Measurements from ENCODE around the gene RAB33B. TPM values are rescaled to one million over a fixed set of nuclear protein-coding genes. Genes with fewer than 3 reads are reported as not detected.
"Not testable (repeated sequence)": the region's sequence is repeated elsewhere in the genome, so short reads cannot be mapped to it uniquely, and the experiment has no call there.

Gene RAB33B
- polyA plus RNA-seq, 3 donors, result 5.8 to 8.1 (median 6.0) TPM

DNA sequence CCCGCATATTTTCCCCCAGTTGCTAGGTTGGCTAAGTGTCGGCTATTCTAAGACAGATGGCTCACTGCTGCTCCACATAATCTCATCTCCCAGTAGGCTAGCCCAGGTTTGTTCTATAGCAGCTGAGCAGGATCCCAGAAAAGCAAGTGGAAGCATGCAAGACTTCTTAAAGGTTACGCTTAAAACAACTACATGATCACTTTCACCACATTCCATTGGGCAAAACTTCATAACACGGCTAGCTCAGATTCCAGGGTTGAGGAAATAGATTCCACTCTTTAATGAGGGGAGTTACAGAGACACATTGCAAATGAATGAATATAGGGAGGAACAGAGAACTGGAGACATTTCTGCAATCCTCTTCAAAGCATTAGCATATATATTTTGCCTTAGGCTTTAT, 12.9 kb upstream of the RAB33B start:
- H3K27me3 ChIP-seq (ENCODE audit: control insufficient read depth in 2 of 2, insufficient read depth in 2 of 2, low read length in 2 of 2), result no peaks in the 10 kb centered on the region
- H3K4me3 Mint-ChIP-seq, result no peak overlapping the region
- no peak overlapping the region for H3K4me2 ChIP-seq (replicated peaks; ENCODE audit: extremely low read depth, low read length, poor library complexity, severe bottlenecking)
- peaks cover 22 to 33% of the 10 kb centered on the region in 2 donors for H3K36me3 Mint-ChIP-seq
- H3K27ac ChIP-seq (ENCODE audit: low read depth in 1 of 2, low read length in 2 of 2), result no peak overlapping the region
- no peak overlapping the region for H3K4me3 ChIP-seq (replicated peaks in 1 of 3; ENCODE audit: low read depth in 2 of 3, low read length in 3 of 3)
- H3K27me3 Mint-ChIP-seq (ENCODE audit: low read depth in 3 of 3), result no peaks in the 10 kb centered on the region
- intact Hi-C loops (cut with micrococcal nuclease), result no loop called here
- H3K36me3 ChIP-seq (replicated peaks in 1 of 2; ENCODE audit: control insufficient read depth in 1 of 2, insufficient read depth in 2 of 2, low read length in 2 of 2), result peaks cover 0 to 24% of the 10 kb centered on the region in 2 donors
- peaks cover 28 to 52% of the 10 kb centered on the region in 2 donors for H3K9me3 ChIP-seq (replicated peaks in 1 of 2; ENCODE audit: control insufficient read depth in 1 of 2, insufficient read depth in 1 of 2, low read length in 2 of 2)
- no peaks in the 10 kb centered on the region for H3K79me2 ChIP-seq (ENCODE audit: insufficient read depth, low read length)
- no peak for DNase-seq
- TF ChIP-seq, protein P1, sequence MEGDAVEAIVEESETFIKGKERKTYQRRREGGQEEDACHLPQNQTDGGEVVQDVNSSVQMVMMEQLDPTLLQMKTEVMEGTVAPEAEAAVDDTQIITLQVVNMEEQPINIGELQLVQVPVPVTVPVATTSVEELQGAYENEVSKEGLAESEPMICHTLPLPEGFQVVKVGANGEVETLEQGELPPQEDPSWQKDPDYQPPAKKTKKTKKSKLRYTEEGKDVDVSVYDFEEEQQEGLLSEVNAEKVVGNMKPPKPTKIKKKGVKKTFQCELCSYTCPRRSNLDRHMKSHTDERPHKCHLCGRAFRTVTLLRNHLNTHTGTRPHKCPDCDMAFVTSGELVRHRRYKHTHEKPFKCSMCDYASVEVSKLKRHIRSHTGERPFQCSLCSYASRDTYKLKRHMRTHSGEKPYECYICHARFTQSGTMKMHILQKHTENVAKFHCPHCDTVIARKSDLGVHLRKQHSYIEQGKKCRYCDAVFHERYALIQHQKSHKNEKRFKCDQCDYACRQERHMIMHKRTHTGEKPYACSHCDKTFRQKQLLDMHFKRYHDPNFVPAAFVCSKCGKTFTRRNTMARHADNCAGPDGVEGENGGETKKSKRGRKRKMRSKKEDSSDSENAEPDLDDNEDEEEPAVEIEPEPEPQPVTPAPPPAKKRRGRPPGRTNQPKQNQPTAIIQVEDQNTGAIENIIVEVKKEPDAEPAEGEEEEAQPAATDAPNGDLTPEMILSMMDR (IDR thresholded peaks at IDR 0.05), result no peak
- peaks cover under 1% of the 10 kb centered on the region for H3K4me1 Mint-ChIP-seq
- H4K20me1 ChIP-seq (ENCODE audit: insufficient read depth, low read length), result no peaks in the 10 kb centered on the region
- peaks cover 24 to 57% (median 45%) of the 10 kb centered on the region in 7 donors for H3K9me3 Mint-ChIP-seq
- 100% methylated on average over 2 of the region's 4 CpGs for WGBS (ENCODE audit: insufficient coverage)
- H3K4me1 ChIP-seq (ENCODE audit: control insufficient read depth in 1 of 2, insufficient read depth in 2 of 2, low read length in 2 of 2), result no peaks in the 10 kb centered on the region
- no peak overlapping the region for H3K27ac Mint-ChIP-seq
- no peak overlapping the region for H2AFZ ChIP-seq (ENCODE audit: insufficient read depth, low read depth, low read length, poor library complexity, severe bottlenecking)
- no peak overlapping the region for H3K9ac ChIP-seq (ENCODE audit: insufficient read depth, low read length, poor library complexity, severe bottlenecking)

DNA sequence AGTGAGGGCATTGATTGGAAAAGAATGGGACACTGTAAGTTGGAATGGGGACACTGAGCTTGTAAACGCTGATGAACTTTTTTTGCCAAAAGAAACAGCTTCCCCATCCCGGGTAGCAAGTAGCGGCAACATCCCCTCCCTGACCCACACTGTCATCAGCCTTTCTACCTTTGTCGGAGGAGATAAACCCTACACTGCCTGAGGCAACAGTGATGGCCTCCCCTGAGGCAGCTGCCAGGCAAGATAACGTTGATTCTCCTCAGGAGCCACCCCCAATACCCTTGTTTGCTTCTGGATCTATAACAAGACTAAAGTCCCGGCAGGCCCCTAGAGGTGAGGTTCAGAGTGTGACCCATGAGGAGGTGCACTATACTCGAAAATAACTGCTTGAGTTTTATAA, 10.3 kb upstream of the RAB33B start:
- no peak for DNase-seq
- Histone ChIP-seq H3K36me3 (replicated peaks in 1 of 2; ENCODE audit: control insufficient read depth in 1 of 2, insufficient read depth in 2 of 2, low read length in 2 of 2) (peaks cover 0 to 5% of the 10 kb centered on the region in 2 donors), H4K20me1 (ENCODE audit: insufficient read depth, low read length) (no peaks in the 10 kb centered on the region), H3K27ac (ENCODE audit: low read depth in 1 of 2, low read length in 2 of 2) (no peak overlapping the region), H3K9me3 (replicated peaks in 1 of 2; ENCODE audit: control insufficient read depth in 1 of 2, insufficient read depth in 1 of 2, low read length in 2 of 2) (peaks cover 17 to 25% of the 10 kb centered on the region in 2 donors), H2AFZ (ENCODE audit: insufficient read depth, low read depth, low read length, poor library complexity, severe bottlenecking) (no peak overlapping the region), H3K4me1 (ENCODE audit: control insufficient read depth in 1 of 2, insufficient read depth in 2 of 2, low read length in 2 of 2) (no peaks in the 10 kb centered on the region), H3K27me3 (ENCODE audit: control insufficient read depth in 2 of 2, insufficient read depth in 2 of 2, low read length in 2 of 2) (no peaks in the 10 kb centered on the region), H3K4me2 (replicated peaks; ENCODE audit: extremely low read depth, low read length, poor library complexity, severe bottlenecking) (no peak overlapping the region), H3K9ac (ENCODE audit: insufficient read depth, low read length, poor library complexity, severe bottlenecking) (no peak overlapping the region), H3K4me3 (replicated peaks in 1 of 3; ENCODE audit: low read depth in 2 of 3, low read length in 3 of 3) (no peak overlapping the region), H3K79me2 (ENCODE audit: insufficient read depth, low read length) (peaks cover 6% of the 10 kb centered on the region)
- Mint-ChIP-seq H3K36me3 (peaks cover 13 to 28% of the 10 kb centered on the region in 2 donors), H3K4me1 (peaks cover 12% of the 10 kb centered on the region), H3K9me3 (peaks cover 13 to 36% (median 25%) of the 10 kb centered on the region in 7 donors), H3K27ac (no peak overlapping the region), H3K4me3 (no peak overlapping the region), H3K27me3 (ENCODE audit: low read depth in 3 of 3) (no peaks in the 10 kb centered on the region)
- intact Hi-C loops (cut with micrococcal nuclease), result no loop called here
- 93% methylated on average over 4 of the region's 7 CpGs for WGBS (ENCODE audit: insufficient coverage)
- TF ChIP-seq, protein P1 (IDR thresholded peaks at IDR 0.05), result no peak

DNA sequence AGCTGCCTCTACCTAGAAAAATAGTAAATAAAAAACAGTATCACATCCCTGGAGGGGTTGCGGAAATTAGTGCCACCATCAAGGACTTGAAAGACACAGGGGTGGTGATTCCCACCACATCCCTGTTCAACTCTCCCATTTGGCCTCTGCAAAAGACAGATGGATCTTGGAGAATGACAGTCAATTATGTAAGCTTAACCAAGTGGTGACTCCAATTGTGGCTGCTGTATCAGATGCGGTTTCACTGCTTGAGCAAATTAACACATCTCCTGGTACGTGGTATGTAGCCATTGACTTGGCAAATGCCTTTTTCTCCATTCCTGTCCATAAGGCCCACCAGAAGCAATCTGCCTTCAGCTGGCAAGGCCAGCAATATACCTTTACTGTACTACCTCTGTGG, 9.0 kb upstream of the RAB33B start:
- H3K4me3 Mint-ChIP-seq; H3K4me2 ChIP-seq (replicated peaks; ENCODE audit: extremely low read depth, low read length, poor library complexity, severe bottlenecking); H2AFZ ChIP-seq (ENCODE audit: insufficient read depth, low read depth, low read length, poor library complexity, severe bottlenecking); H3K4me3 ChIP-seq (replicated peaks in 1 of 3; ENCODE audit: low read depth in 2 of 3, low read length in 3 of 3); H3K27me3 ChIP-seq (ENCODE audit: control insufficient read depth in 2 of 2, insufficient read depth in 2 of 2, low read length in 2 of 2); H3K4me1 ChIP-seq (ENCODE audit: control insufficient read depth in 1 of 2, insufficient read depth in 2 of 2, low read length in 2 of 2); intact Hi-C loops (cut with micrococcal nuclease); H3K27me3 Mint-ChIP-seq (ENCODE audit: low read depth in 3 of 3); H3K79me2 ChIP-seq (ENCODE audit: insufficient read depth, low read length); H3K36me3 ChIP-seq (replicated peaks in 1 of 2; ENCODE audit: control insufficient read depth in 1 of 2, insufficient read depth in 2 of 2, low read length in 2 of 2); H3K27ac Mint-ChIP-seq; H4K20me1 ChIP-seq (ENCODE audit: insufficient read depth, low read length); DNase-seq; H3K27ac ChIP-seq (ENCODE audit: low read depth in 1 of 2, low read length in 2 of 2); H3K9ac ChIP-seq (ENCODE audit: insufficient read depth, low read length, poor library complexity, severe bottlenecking): not testable (repeated sequence)
- Mint-ChIP-seq H3K4me1 (peaks cover 14% of the 10 kb centered on the region), H3K36me3 (peaks cover 12 to 20% of the 10 kb centered on the region in 2 donors), H3K9me3 (peaks cover 7 to 25% (median 13%) of the 10 kb centered on the region in 7 donors)
- peaks cover 11 to 13% of the 10 kb centered on the region in 2 donors for H3K9me3 ChIP-seq (replicated peaks in 1 of 2; ENCODE audit: control insufficient read depth in 1 of 2, insufficient read depth in 1 of 2, low read length in 2 of 2)
- WGBS (ENCODE audit: insufficient coverage), result no CpG with 5 or more reads among the region's 3 CpGs

Measured in CD14-positive monocyte (primary cell).